GM13977 (cell line): ENCODE results near the gene OPHN1.
"Not testable (repeated sequence)": the region's sequence is repeated elsewhere in the genome, so short reads cannot be mapped to it uniquely, and the experiment has no call there.

Source experiments
- DNase-seq: peaks from one replicate; pipeline ENCODE4 v3.0.0; 2012; ENCODE audit warnings: low spot score
- CTCF ChIP-seq: IDR thresholded peaks from 2 replicates; pipeline ENCODE4 v1.5.1; 2012; ENCODE audit warnings: mild to moderate bottlenecking, control low read depth; ENCODE audit not compliant: insufficient read depth; ENCODE audit errors: extremely low read depth, missing control alignments
- in situ Hi-C: fragments of 300-500 bp; cut with MboI; formaldehyde crosslinking; loops from one replicate; pipeline ENCODE4 v1.12.0; 2022; ENCODE audit warnings: low sequenced_read_pairs, low pct_unique_long_range_greater_than_20kb, mixed read lengths, inconsistent platforms; ENCODE audit not compliant: unreplicated experiment

The OPHN1 gene

GRCh38 chrX:68354879-68355628 is 78.2 kb downstream of the OPHN1 start:
- in situ Hi-C loops = no loop called here
- no peak for TF ChIP-seq CTCF
- DNase-seq = no peak

- in situ Hi-C loops = no loop called here
- no peak for DNase-seq
- no peak for TF ChIP-seq CTCF
These were observed 88.3 kb downstream of the OPHN1 start for GRCh38 chrX:68345025-68345424.

- in situ Hi-C loops = no loop called here
- no peak for TF ChIP-seq CTCF
- no peak for DNase-seq
These were observed 89.7 kb downstream of the OPHN1 start for GRCh38 chrX:68343551-68343950.

- no peak for DNase-seq
- no peak for TF ChIP-seq CTCF
- in situ Hi-C loops = no loop called here
These were observed 101.0 kb downstream of the OPHN1 start for GRCh38 chrX:68332201-68332731.

GRCh38 chrX:68326841-68327240 is 106.5 kb downstream of the OPHN1 start:
- in situ Hi-C loops, DNase-seq: not testable (repeated sequence)

GRCh38 chrX:68307769-68308168 is 125.5 kb downstream of the OPHN1 start:
- in situ Hi-C loops = no loop called here
- DNase-seq = no peak
- no peak for TF ChIP-seq CTCF

- no peak for DNase-seq
- in situ Hi-C loops = no loop called here
- no peak for TF ChIP-seq CTCF
These were observed 128.7 kb downstream of the OPHN1 start for GRCh38 chrX:68304602-68305001.
